H9 (cell line): ENCODE results near the gene CDHR2. TPM values are rescaled to one million over a fixed set of nuclear protein-coding genes. Genes with fewer than 3 reads are reported as not detected.

Source experiments
- DNase-seq: peaks from one replicate; pipeline ENCODE4 v3.0.0-alpha.2; 2017
- H2AFZ ChIP-seq: one replicate; pipeline ENCODE4 v1.6.1; 2013; ENCODE audit warnings: mild to moderate bottlenecking, low read length, control low read depth, moderate library complexity
- H2AK5ac ChIP-seq: 2 replicates; pipeline ENCODE4 v1.6.1; 2013; ENCODE audit warnings: low read length, control low read depth, mixed read lengths; ENCODE audit not compliant: insufficient read length
- H2BK120ac ChIP-seq: one replicate; pipeline ENCODE4 v1.6.1; 2013; ENCODE audit warnings: low read depth, mild to moderate bottlenecking, low read length, control low read depth, inconsistent platforms; ENCODE audit not compliant: poor library complexity, severe bottlenecking
- H2BK12ac ChIP-seq: 2 replicates; pipeline ENCODE4 v1.6.1; 2013; ENCODE audit warnings: low read length, control low read depth, mixed read lengths, low read depth; ENCODE audit not compliant: insufficient read length
- H2BK15ac ChIP-seq: 2 replicates; pipeline ENCODE4 v1.6.1; 2013; ENCODE audit warnings: low read depth, low read length, control low read depth
- H2BK20ac ChIP-seq: one replicate; pipeline ENCODE4 v1.6.1; 2013; ENCODE audit warnings: low read depth, mild to moderate bottlenecking, low read length, control low read depth, inconsistent platforms; ENCODE audit not compliant: poor library complexity, severe bottlenecking
- H2BK5ac ChIP-seq: 2 replicates; pipeline ENCODE4 v1.6.1; 2013; ENCODE audit warnings: low read length, control low read depth, mixed read lengths; ENCODE audit not compliant: insufficient read length
- H3K14ac ChIP-seq: 2 replicates; pipeline ENCODE4 v1.6.1; 2013; ENCODE audit warnings: low read length, control low read depth; ENCODE audit not compliant: insufficient read depth
- H3K18ac ChIP-seq: 2 replicates; pipeline ENCODE4 v1.6.1; 2013; ENCODE audit warnings: low read depth, mild to moderate bottlenecking, mixed read lengths, low read length, control low read depth; ENCODE audit not compliant: insufficient read length
- H3K23ac ChIP-seq: 2 replicates; pipeline ENCODE4 v1.6.1; 2013; ENCODE audit warnings: low read length, control low read depth, mixed read lengths, low read depth; ENCODE audit not compliant: insufficient read length
- H3K23me2 ChIP-seq: 2 replicates; pipeline ENCODE4 v1.6.1; 2013; ENCODE audit warnings: low read depth, mild to moderate bottlenecking, mixed read lengths, low read length, control low read depth; ENCODE audit not compliant: insufficient read length, poor library complexity, severe bottlenecking
- H3K27ac ChIP-seq: 2 replicates; pipeline ENCODE4 v1.5.1; 2013; ENCODE audit warnings: low read length, control low read depth, mixed read lengths, low read depth; ENCODE audit not compliant: insufficient read length
- H3K27me3 ChIP-seq: 2 replicates; pipeline ENCODE4 v1.6.1; 2013; ENCODE audit warnings: low read length, control low read depth, inconsistent platforms; ENCODE audit not compliant: insufficient read depth
- H3K4ac ChIP-seq: 2 replicates; pipeline ENCODE4 v1.6.1; 2013; ENCODE audit warnings: low read depth, mild to moderate bottlenecking, control low read depth, inconsistent platforms, low read length, moderate library complexity
- H3K4me1 ChIP-seq: 2 replicates; pipeline ENCODE4 v1.6.1; 2013; ENCODE audit warnings: low read length, control low read depth, inconsistent platforms; ENCODE audit not compliant: insufficient read depth
- H3K4me2 ChIP-seq: 2 replicates; pipeline ENCODE4 v1.6.1; 2013; ENCODE audit warnings: low read length, control low read depth, mixed read lengths; ENCODE audit not compliant: insufficient read length, insufficient read depth
- H3K56ac ChIP-seq: 2 replicates; pipeline ENCODE4 v1.6.1; 2013; ENCODE audit warnings: low read depth, mild to moderate bottlenecking, mixed read lengths, low read length, control low read depth; ENCODE audit not compliant: insufficient read length
- H3K79me1 ChIP-seq: 2 replicates; pipeline ENCODE4 v1.6.1; 2013; ENCODE audit warnings: low read depth, mild to moderate bottlenecking, moderate library complexity, low read length, control low read depth, inconsistent platforms; ENCODE audit not compliant: insufficient read depth, poor library complexity, severe bottlenecking
- H3K79me2 ChIP-seq: 2 replicates; pipeline ENCODE4 v1.6.1; 2013; ENCODE audit warnings: low read length, control low read depth, inconsistent platforms; ENCODE audit not compliant: insufficient read depth
- H3K9ac ChIP-seq: 2 replicates; pipeline ENCODE4 v1.6.1; 2013; ENCODE audit warnings: low read length, control low read depth, mixed read lengths; ENCODE audit not compliant: insufficient read length; ENCODE audit errors: extremely low read depth
- H3K9me3 ChIP-seq: one replicate; pipeline ENCODE4 v1.6.1; 2013; ENCODE audit warnings: low read depth, low read length, inconsistent platforms; ENCODE audit not compliant: control insufficient read depth
- H3T11ph ChIP-seq: one replicate; pipeline ENCODE4 v1.6.1; 2013; ENCODE audit warnings: mild to moderate bottlenecking, low read length, control low read depth, inconsistent platforms
- H4K20me1 ChIP-seq: one replicate; pipeline ENCODE4 v1.6.1; 2013; ENCODE audit not compliant: control insufficient read depth, insufficient read length, insufficient read depth
- H4K5ac ChIP-seq: 2 replicates; pipeline ENCODE4 v1.6.1; 2013; ENCODE audit warnings: low read depth, mild to moderate bottlenecking, mixed read lengths, low read length, control low read depth; ENCODE audit not compliant: insufficient read length
- H4K8ac ChIP-seq: replicated peaks from 2 replicates; pipeline ENCODE4 v1.6.1; 2013; ENCODE audit warnings: low read length, control low read depth, mixed read lengths, low read depth; ENCODE audit not compliant: insufficient read length
- H4K91ac ChIP-seq: 2 replicates; pipeline ENCODE4 v1.6.1; 2013; ENCODE audit warnings: low read depth, mild to moderate bottlenecking, moderate library complexity, mixed read lengths, low read length, control low read depth; ENCODE audit not compliant: insufficient read length
- H3K27ac Mint-ChIP-seq, 3 experiments: 2 replicates in 2 of 3; 3 replicates in 1 of 3; pipeline ENCODE4 v1.8.0; 2020 to 2021; ENCODE audit warnings: mixed read lengths in 3 of 3, mild to moderate bottlenecking in 1 of 3, moderate library complexity in 1 of 3
- H3K27me3 Mint-ChIP-seq: 2 replicates; pipeline ENCODE4 v1.8.0; 2021; ENCODE audit warnings: low read depth, mild to moderate bottlenecking, moderate library complexity, mixed read lengths
- H3K36me3 Mint-ChIP-seq, 3 experiments: 2 replicates in 2 of 3; 3 replicates in 1 of 3; pipeline ENCODE4 v1.8.0; 2020 to 2021; ENCODE audit warnings: low read depth in 3 of 3, mixed read lengths in 3 of 3; ENCODE audit not compliant: insufficient read depth in 1 of 3
- H3K4me1 Mint-ChIP-seq, 2 experiments: 2 replicates each; pipeline ENCODE4 v1.8.0; 2020; ENCODE audit warnings: mixed read lengths in 2 of 2
- H3K4me3 Mint-ChIP-seq, 2 experiments: 2 replicates in 1 of 2; 3 replicates in 1 of 2; pipeline ENCODE4 v1.8.0; 2020 to 2021; ENCODE audit warnings: mild to moderate bottlenecking in 2 of 2, mixed read lengths in 2 of 2, moderate library complexity in 1 of 2
- H3K9me3 Mint-ChIP-seq, 2 experiments: 2 replicates in 1 of 2; 3 replicates in 1 of 2; pipeline ENCODE4 v1.8.0; 2020; ENCODE audit warnings: mild to moderate bottlenecking in 2 of 2, mixed read lengths in 2 of 2, moderate library complexity in 1 of 2
- CTCF ChIP-seq: fragments of 200-600 bp; sonication (generic); conservative IDR thresholded peaks from 3 replicates; pipeline ENCODE4 v1.8.0; 2021; ENCODE audit warnings: antibody characterized with exemption, mild to moderate bottlenecking
- WGBS: extraction: QIAGEN DNeasy Blood & Tissue Kit; methylation state at CpG from one replicate; pipeline ENCODE4 v1.1.7; 2013; ENCODE audit warnings: missing lambda C conversion rate, low lambda C conversion rate, mixed read lengths; ENCODE audit not compliant: insufficient read length; ENCODE audit errors: extremely low coverage; 5-methylcytosine and 5-hydroxymethylcytosine counted together
- total RNA-seq: library from RNA; stranded (reverse); gene quantifications from 2 replicates; pipeline ENCODE4 v1.2.1, GENCODE V29; 2021

The CDHR2 gene
- total RNA-seq, 1 experiment from 2014 or later, result 0.90 TPM

- Histone ChIP-seq H3K9me3 (no peaks in the 10 kb centered on the region), H3K79me2 (no peaks in the 10 kb centered on the region), H3K23me2 (peaks cover 6% of the 10 kb centered on the region), H3K79me1 (no peaks in the 10 kb centered on the region), H2BK5ac (no peak within 1 kb of the TSS), H4K5ac (no peak within 1 kb of the TSS), H2AK5ac (no peak within 1 kb of the TSS), H3T11ph (no peak within 1 kb of the TSS), H2BK12ac (no peak within 1 kb of the TSS), H4K20me1 (no peaks in the 10 kb centered on the region), H3K56ac (no peak within 1 kb of the TSS), H2BK120ac (no peak within 1 kb of the TSS), H3K14ac (no peak within 1 kb of the TSS), H3K27me3 (no peaks in the 10 kb centered on the region; the same call in 1 of the 2 replicates), H3K18ac (no peak within 1 kb of the TSS), H3K4ac (no peak within 1 kb of the TSS), H4K91ac (no peak within 1 kb of the TSS), H3K4me2 (peak within 1 kb of the TSS; percentile 63), H2BK15ac (no peak within 1 kb of the TSS), H3K23ac (no peak within 1 kb of the TSS), H2BK20ac (no peak within 1 kb of the TSS), H3K27ac (no peak within 1 kb of the TSS), H3K9ac (peak within 1 kb of the TSS; percentile 56), H3K4me1 (no peaks in the 10 kb centered on the region; the same call in 1 of the 2 replicates), H2AFZ (no peak within 1 kb of the TSS), H4K8ac (no peak within 1 kb of the TSS)
- DNase-seq, result peak; percentile 76
- H3K9me3 Mint-ChIP-seq, result no peaks in the 10 kb centered on the region; a peak in 1 of 5 replicates
- H3K4me1 Mint-ChIP-seq, result peaks cover 32% of the 10 kb centered on the region in 2 experiments
- H3K27me3 Mint-ChIP-seq, result peaks cover 24% of the 10 kb centered on the region
- peak within 1 kb of the TSS; percentile 86 to 96 for H3K4me3 Mint-ChIP-seq
- no peaks in the 10 kb centered on the region for H3K36me3 Mint-ChIP-seq
- no CpG with 5 or more reads among the region's 101 CpGs for WGBS
- peak within 1 kb of the TSS in 1 of 3 experiments; percentile 75; a peak in 2 of 7 replicates for H3K27ac Mint-ChIP-seq
- TF ChIP-seq CTCF, result peak; percentile 44; the same call in 2 of the 3 replicates
Observed at GRCh38 chr5:176609724-176610434, 60.7 kb downstream of the CDHR2 start, which contains the start of gene GPRIN1. GPRIN1 (minus strand) TSS chr5:176610156; CDS start chr5:176599834, 10,322 bp downstream.
